ENCODE measurements around the gene PCID2.

Gene PCID2

DNA sequence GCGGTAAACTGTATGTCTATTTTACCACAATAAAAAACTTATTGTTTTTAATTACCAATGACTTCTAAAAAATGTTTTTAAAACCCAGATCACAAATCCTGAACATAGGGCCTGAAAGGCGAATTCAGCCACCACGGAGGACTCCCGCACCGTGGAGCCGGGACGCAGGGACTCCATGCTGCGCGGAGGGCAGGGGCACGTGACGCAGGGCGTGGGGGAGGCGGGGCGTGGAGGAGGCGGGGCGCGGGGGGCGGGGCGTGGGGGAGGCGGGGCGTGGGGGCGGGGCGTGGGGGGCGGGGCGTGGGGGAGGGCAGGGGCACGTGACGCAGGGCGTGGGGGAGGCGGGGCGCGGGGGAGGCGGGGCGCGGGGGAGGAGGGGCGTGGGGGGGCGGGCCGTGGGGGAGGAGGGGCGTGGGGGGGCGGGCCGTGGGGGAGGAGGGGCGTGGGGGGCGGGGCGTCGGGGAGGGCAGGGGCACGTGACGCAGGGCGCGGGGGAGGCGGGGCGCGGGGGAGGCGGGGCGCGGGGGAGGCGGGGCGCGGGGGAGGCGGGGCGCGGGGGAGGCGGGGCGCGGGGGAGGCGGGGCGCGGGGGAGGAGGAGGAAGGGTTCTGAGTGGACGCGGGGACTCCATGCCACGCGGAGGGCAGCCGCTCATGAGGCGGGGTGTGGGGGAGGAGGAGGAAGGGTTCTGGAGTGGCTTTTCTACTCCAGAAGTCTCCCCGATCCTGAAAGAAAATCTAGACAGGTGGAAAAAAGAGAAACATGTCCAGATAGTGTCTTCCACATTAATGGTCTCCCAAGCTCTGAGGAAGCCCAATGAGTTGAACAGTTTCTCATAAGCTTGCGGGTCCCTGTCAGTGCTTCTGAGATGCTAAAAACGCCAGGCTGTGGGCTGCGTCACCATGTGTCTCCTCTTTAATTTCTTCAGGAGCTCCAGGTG, 54.4 kb downstream of the PCID2 start:
- peak; percentile 81 for ATAC-seq
- Mint-ChIP-seq H3K27me3 (peaks cover 36% of the 10 kb centered on the region), H3K27ac (peak overlapping the region; percentile 8), H3K4me1 (peaks cover 18% of the 10 kb centered on the region), H3K9me3 (peaks cover 12% of the 10 kb centered on the region), H3K36me3 (no peaks in the 10 kb centered on the region), H3K4me3 (peak overlapping the region; percentile 75)

DNA sequence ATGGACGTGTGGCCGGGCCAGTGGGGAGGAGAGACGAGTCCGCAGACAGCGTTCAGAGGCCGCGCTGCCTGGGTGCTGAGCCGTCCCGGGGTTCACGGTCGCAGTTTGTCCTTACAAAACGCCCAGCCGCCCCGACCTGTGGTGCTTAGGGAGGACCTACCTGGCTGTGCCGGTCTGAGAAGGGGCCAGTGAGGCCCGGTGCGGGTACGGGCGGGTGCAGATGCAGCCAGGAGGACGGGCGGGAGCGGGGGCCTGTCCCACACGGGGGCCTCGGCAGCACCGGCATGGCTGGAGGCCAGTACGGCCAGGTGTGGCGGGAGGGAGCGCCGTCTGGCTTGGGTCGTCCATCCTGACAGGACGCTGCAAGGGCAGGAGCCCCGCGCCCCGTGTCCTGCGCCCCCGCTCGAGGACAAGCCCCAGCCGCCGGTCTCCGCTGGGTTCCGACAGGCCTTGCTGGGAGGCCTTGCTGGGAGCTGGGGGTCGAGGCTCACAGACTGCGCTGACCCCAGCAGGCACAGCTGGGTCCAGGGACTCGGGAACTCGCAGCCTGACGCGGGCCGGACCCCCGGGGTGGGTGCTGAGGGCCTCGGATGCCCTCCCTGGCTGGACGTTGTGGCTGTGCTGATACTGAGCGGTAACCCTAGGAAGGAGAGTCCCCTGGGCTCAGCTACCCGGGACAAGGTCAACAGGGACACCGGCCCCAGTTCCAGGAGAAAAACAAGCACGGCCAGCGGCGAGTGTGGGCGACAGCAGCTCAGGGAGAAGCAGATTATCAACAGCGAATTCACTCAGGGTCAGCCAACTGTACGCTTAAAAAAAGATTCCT, 55.3 kb downstream of the PCID2 start:
- peak; percentile 46 for ATAC-seq
- peaks cover 18% of the 10 kb centered on the region for H3K4me1 Mint-ChIP-seq
- H3K27ac Mint-ChIP-seq: peak overlapping the region; percentile 8
- H3K27me3 Mint-ChIP-seq: peaks cover 45% of the 10 kb centered on the region
- no peaks in the 10 kb centered on the region for H3K36me3 Mint-ChIP-seq
- H3K4me3 Mint-ChIP-seq: peak overlapping the region; percentile 75
- peaks cover 11% of the 10 kb centered on the region for H3K9me3 Mint-ChIP-seq

DNA sequence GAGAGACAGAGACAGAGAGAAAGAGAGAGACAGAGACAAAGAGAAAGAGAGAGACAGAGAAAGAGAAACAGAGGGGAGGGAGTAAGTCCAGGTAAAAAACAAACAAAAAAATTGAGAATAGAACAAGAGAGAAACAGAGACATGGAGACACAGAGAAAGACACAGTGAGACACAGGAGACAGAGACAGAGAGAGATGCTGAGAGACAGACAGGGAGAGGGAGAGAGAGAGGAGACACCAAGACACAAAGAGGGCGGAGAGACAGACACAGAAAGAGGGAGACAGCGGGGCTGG, 55.8 kb downstream of the PCID2 start:
- ATAC-seq: no peak
- no peaks in the 10 kb centered on the region for H3K36me3 Mint-ChIP-seq
- peak overlapping the region; percentile 68 for H3K4me3 Mint-ChIP-seq
- peaks cover 18% of the 10 kb centered on the region for H3K4me1 Mint-ChIP-seq
- H3K27me3 Mint-ChIP-seq: peaks cover 48% of the 10 kb centered on the region
- peaks cover 9% of the 10 kb centered on the region for H3K9me3 Mint-ChIP-seq
- H3K27ac Mint-ChIP-seq: peak overlapping the region; percentile 8

DNA sequence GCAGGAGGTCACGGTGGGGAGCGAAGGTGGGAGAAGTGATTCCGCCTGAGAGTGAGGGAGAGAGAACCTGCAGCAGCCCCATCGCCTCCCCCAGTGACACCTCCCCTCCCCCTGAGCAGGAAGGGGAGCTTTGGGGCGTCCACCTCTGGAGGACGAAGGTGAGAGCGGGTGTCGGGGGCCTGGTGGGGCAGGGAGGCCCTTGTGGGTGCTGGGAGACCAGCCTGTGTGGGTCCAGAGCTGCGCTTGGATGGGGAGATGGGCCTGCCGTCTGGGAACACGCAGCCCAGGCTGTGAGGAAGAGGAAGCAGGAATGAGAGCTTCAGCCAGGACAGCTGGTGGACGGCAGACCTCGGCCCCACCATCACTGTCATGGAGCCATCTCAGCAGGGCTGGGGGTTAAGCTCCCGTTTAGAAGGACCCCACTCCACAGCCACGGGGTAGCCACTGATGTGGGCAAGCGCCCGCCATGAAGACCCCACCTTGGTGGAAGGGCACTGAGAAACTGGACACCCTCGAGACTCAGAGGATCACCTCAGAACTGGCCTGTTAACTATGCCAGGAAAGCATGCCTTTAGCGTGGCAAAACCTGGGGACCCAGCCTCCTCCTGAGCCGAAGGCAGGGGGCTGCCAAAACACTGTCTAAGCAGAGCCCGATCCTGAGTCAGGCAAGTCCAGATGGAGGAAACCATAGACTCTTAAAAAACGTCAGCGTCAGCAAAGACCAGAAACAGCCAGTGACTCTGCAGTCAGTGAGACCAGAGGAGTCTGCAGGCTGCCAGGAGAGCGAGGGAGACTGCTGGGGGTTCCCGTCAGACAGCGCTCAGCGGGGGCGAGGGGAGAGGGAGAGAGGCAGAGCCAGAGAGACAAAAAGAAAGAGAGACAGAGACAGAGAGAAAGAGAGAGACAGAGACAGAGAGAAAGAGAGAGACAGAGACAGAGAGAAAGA, 56.5 kb downstream of the PCID2 start:
- Mint-ChIP-seq H3K4me1 (peaks cover 18% of the 10 kb centered on the region), H3K4me3 (peak overlapping the region; percentile 68), H3K27me3 (peaks cover 54% of the 10 kb centered on the region), H3K9me3 (peaks cover 9% of the 10 kb centered on the region), H3K27ac (peak overlapping the region; percentile 8), H3K36me3 (no peaks in the 10 kb centered on the region)
- ATAC-seq: no peak

DNA sequence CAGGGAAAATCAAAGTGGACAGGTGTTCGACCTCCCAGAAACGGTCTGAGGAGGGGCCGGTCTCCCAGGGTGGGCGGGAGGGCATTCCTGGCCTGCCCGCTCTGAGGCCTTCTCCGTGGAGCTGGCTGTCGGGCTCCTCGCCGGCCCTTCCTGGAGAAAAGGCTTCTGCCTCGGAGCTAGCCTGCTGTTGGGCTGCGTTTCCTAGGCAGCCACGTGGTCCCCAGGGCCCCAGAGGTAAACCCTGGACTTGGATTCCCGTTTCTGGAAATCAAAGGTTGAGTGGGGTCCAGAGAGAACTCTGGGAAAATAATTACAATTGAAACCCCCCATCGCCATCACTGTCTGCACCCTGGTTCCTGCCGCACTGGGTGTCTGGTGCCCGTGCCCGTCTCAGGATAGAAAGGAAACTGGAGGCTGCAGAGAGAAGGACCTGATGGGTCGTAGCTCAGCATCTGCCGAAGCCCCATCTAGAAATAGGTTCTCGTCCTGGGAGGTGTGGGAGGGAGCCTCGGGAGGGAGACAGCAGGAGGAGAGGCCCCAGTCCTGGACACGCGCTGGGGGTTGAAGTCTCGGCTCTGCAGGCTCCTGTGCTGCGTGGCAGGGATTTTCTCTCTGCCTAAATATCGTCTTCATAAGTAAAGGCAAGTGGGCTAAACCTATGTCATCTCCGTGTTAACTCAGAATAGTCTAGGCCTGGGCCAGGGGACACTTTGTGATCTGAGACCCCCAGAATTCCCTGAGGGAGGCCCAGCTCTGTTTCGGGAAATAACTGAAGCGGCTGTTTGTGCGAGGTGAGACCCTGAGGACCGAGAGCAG, 57.7 kb downstream of the PCID2 start:
- Mint-ChIP-seq H3K27me3 (peaks cover 66% of the 10 kb centered on the region), H3K4me3 (peak overlapping the region; percentile 1), H3K27ac (no peak overlapping the region), H3K9me3 (peaks cover 8% of the 10 kb centered on the region), H3K36me3 (no peaks in the 10 kb centered on the region), H3K4me1 (peaks cover 18% of the 10 kb centered on the region)
- ATAC-seq: no peak

DNA sequence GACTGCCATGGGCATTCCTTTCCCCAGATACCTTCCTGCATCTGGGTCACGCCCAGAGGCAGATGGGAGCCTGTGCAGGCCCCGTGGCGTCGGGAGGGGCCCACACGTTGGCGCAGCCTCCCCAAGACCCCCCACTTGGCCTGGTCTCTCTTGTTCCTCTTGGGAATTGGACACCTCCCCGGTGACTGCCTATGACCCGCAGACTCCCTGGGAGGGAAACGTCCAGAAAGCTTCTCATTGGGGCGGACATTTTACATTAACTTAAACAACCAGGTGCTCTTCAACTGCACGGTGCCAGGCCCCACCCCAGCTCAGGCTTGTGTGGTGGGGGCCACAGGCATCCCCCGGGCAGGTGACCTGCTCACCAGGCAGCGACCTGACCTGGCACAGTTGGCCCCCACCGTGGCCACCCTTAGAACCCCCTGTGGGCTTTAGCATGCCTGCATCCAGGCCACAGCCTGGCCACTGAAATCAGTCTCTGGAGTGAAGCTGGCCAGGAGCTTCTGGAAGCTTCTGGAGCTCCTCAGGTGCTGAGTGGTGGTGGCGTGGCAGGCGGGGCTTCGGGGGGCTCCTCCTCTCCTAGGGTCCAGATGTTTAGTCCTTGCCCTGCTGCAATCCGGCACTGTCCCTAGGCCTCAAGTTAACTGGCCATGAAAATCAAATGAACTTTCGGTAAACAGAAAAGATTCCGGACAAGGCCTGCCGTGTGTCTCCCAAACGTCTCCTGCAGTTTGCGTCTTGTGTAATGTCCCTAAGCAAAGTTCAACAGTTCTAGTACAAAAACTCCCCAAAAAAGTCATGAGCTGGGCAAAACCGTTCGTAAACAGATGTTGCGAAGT, 58.5 kb downstream of the PCID2 start:
- H3K36me3 Mint-ChIP-seq: no peaks in the 10 kb centered on the region
- no peak overlapping the region for H3K4me3 Mint-ChIP-seq
- no peak overlapping the region for H3K27ac Mint-ChIP-seq
- peaks cover 69% of the 10 kb centered on the region for H3K27me3 Mint-ChIP-seq
- peaks cover 18% of the 10 kb centered on the region for H3K4me1 Mint-ChIP-seq
- no peak for ATAC-seq
- peaks cover 4% of the 10 kb centered on the region for H3K9me3 Mint-ChIP-seq

DNA sequence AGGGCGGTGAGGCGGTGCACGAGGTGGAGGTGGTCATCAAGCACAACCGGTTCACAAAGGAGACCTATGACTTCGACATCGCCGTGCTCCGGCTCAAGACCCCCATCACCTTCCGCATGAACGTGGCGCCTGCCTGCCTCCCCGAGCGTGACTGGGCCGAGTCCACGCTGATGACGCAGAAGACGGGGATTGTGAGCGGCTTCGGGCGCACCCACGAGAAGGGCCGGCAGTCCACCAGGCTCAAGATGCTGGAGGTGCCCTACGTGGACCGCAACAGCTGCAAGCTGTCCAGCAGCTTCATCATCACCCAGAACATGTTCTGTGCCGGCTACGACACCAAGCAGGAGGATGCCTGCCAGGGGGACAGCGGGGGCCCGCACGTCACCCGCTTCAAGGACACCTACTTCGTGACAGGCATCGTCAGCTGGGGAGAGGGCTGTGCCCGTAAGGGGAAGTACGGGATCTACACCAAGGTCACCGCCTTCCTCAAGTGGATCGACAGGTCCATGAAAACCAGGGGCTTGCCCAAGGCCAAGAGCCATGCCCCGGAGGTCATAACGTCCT, 59.4 kb downstream of the PCID2 start:
- Mint-ChIP-seq H3K27me3 (peaks cover 72% of the 10 kb centered on the region), H3K4me1 (peaks cover 18% of the 10 kb centered on the region), H3K27ac (no peak overlapping the region), H3K36me3 (no peaks in the 10 kb centered on the region), H3K4me3 (no peak overlapping the region), H3K9me3 (peaks cover 2% of the 10 kb centered on the region)
- ATAC-seq: no peak

DNA sequence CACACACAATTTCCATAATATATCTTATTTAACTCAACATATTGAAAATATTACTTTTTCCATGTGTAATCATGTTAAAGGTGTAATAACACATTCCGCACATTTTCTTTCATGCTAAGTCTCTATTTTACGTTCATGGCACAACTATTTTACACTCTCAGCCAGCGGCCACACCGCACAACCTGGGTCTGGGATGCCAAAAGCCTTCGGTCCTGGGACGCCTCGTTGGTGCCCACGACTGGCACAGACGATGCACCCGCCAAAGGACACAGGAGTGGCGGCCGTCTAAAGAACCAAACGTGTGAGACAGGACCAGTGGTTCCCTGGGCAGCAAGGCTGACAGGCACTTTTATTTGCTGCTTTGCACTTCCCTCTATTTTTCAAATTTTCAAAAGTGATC, 60.1 kb downstream of the PCID2 start:
- no peaks in the 10 kb centered on the region for H3K36me3 Mint-ChIP-seq
- H3K27me3 Mint-ChIP-seq: peaks cover 78% of the 10 kb centered on the region
- peaks cover 18% of the 10 kb centered on the region for H3K4me1 Mint-ChIP-seq
- no peak overlapping the region for H3K27ac Mint-ChIP-seq
- peaks cover 2% of the 10 kb centered on the region for H3K9me3 Mint-ChIP-seq
- H3K4me3 Mint-ChIP-seq: no peak overlapping the region
- ATAC-seq: no peak

DNA sequence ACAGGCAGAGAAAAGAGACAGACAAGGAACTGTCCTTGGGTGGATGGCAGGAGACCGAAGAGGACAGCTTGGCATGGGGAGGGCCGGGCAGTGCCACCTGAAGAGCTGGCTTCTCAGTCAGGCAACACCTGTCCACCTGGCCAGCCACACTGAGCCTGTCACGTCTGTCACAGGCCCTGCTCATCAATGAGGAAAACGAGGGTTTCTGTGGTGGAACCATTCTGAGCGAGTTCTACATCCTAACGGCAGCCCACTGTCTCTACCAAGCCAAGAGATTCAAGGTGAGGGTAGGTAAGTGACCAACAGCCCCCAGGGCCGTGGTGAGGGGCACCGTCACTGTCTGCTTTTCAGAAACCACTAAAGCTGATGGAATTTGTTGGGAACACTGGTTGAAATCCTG, 61.3 kb downstream of the PCID2 start:
- no peaks in the 10 kb centered on the region for H3K36me3 Mint-ChIP-seq
- H3K4me1 Mint-ChIP-seq: peaks cover 10% of the 10 kb centered on the region
- no peak overlapping the region for H3K27ac Mint-ChIP-seq
- H3K4me3 Mint-ChIP-seq: no peak overlapping the region
- peaks cover 69% of the 10 kb centered on the region for H3K27me3 Mint-ChIP-seq
- H3K9me3 Mint-ChIP-seq: peaks cover 2% of the 10 kb centered on the region
- ATAC-seq: no peak

DNA sequence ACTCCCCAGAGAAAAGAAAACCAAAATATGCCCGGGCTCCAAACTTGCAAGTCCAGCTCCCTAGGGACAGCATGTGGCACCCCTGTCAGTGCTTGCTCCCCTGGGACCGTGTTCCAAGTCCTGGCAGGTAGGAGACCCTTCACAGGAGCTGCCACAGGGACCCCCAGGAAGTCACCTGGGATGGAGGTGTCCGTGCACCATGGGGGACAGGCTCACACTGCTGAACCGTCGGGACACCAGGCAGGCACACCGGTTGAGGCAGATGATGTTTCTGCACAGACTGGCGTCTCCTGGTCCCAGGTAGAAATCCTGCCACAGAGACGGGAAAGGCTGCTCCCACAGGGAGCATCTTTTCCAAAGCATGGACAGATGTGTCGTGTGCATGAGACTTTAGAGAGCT, 61.7 kb downstream of the PCID2 start:
- Mint-ChIP-seq H3K4me1 (peaks cover 5% of the 10 kb centered on the region), H3K27ac (no peak overlapping the region), H3K4me3 (no peak overlapping the region), H3K27me3 (peaks cover 64% of the 10 kb centered on the region), H3K9me3 (peaks cover 2% of the 10 kb centered on the region), H3K36me3 (no peaks in the 10 kb centered on the region)
- ATAC-seq: no peak

DNA sequence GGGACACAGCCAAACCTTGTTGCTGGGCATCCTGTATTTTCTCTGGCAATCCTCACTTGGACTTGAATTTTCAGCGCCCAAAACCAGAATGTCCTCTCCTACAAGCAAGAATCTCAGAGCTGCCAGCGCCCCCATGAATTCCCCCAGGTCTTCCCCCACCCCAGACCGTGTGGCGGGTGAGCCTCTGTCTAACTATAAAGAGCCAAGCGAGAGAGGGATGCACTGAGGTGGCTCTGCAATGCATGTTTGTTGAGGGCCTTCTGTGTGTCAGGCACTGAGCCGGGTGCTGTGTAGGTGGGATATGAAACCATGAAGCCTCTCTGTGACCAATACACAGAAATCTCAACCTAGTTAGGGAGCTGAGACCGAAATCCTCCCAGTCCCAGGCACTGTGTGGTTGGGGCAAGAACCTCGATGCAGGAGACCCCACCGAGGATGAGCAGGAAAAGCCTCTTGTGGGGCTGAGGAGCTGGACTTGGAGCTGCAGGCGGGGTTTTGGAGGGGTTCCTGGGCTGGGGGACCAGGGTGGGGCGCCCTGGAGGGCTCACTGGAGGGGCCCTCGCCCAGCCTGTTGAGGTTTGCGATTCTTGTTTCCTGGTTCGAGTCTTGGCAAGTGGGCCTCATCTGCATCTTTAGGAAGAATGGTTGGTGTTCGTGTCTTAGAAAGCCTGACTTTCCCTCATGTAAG, 62.4 kb downstream of the PCID2 start:
- Mint-ChIP-seq H3K27ac (no peak overlapping the region), H3K36me3 (no peaks in the 10 kb centered on the region), H3K4me1 (no peaks in the 10 kb centered on the region), H3K27me3 (peaks cover 57% of the 10 kb centered on the region), H3K9me3 (peaks cover 2% of the 10 kb centered on the region), H3K4me3 (no peak overlapping the region)
- ATAC-seq: no peak

DNA sequence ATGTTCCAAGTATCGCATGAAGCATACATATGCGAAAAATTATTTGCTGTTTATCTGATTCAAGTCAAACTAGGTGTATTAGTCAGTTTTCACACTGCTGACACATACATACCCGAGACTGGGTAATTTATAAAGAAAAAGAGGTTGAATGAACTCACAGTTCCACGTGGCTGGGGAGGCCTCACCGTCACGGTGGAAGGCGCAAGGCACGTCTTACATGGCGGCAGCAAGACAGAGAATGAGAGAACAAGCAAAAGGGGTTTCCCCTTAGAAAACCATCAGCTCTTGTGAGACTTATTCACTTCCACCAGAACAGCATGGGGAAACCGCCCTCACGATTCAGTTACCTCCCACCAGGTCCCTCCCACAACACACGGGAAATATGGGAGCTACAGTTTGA, 63.0 kb downstream of the PCID2 start:
- peaks cover 2% of the 10 kb centered on the region for H3K9me3 Mint-ChIP-seq
- H3K4me1 Mint-ChIP-seq: no peaks in the 10 kb centered on the region
- H3K4me3 Mint-ChIP-seq: no peak overlapping the region
- H3K27ac Mint-ChIP-seq: no peak overlapping the region
- peaks cover 52% of the 10 kb centered on the region for H3K27me3 Mint-ChIP-seq
- H3K36me3 Mint-ChIP-seq: no peaks in the 10 kb centered on the region
- ATAC-seq: no peak

DNA sequence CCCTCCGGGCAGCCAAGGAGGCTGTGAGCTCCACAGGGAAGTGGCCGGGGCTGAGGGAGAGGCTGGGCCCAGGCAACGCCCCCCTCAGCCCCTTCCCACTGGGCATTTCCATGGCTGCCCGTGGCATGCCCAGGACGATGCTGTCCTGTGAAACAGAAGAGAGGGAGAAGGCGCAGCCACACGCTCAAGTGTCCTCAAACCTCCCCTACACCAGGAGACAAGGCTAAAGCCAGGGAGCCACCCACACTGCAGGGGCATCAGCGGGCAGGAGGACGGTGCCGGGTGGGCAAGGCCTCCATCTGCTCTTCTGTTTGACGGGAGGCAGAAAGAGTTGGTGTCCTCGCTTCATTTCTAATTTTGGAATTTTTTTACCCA, 64.2 kb downstream of the PCID2 start:
- peaks cover 44% of the 10 kb centered on the region for H3K27me3 Mint-ChIP-seq
- H3K9me3 Mint-ChIP-seq: peaks cover 2% of the 10 kb centered on the region
- no peaks in the 10 kb centered on the region for H3K36me3 Mint-ChIP-seq
- no peak for ATAC-seq
- H3K4me3 Mint-ChIP-seq: no peak overlapping the region
- no peak overlapping the region for H3K27ac Mint-ChIP-seq
- H3K4me1 Mint-ChIP-seq: no peaks in the 10 kb centered on the region
